Transverse colon (tissue), 4 donors: ENCODE measurements around the gene AZU1.

Experiments
- CTCF ChIP-seq, 5 experiments: fragments of 200-600 bp in 3 of 5; fragments of 450-650 bp in 2 of 5; sonication (generic) in 3 of 5; IDR thresholded peaks; 1 replicate in 2 of 5; 2 replicates in 3 of 5; pipeline ENCODE4 v1.5.1; 2016 to 2017; ENCODE audit warnings: antibody characterized with exemption in 5 of 5, inconsistent platforms in 3 of 5, mild to moderate bottlenecking in 2 of 5, moderate library complexity in 1 of 5
- EP300 ChIP-seq: sonication (generic); formaldehyde crosslinking; IDR thresholded peaks from one replicate; pipeline ENCODE4 v1.6.1; 2017; ENCODE audit warnings: antibody characterized with exemption, low read depth
- POLR2A ChIP-seq: fragments of 450-650 bp; IDR thresholded peaks from one replicate; pipeline ENCODE4 v1.6.1; 2016; ENCODE audit warnings: antibody characterized with exemption, mild to moderate bottlenecking, moderate library complexity
- POLR2AphosphoS5 ChIP-seq, 3 donors: sonication (generic); formaldehyde crosslinking; IDR thresholded peaks; one replicate each; pipeline ENCODE4 v1.6.1; 2016; ENCODE audit warnings: antibody characterized with exemption in 3 of 3

- TF ChIP-seq CTCF (IDR thresholded peaks at IDR 0.05) (no peak), POLR2AphosphoS5 (IDR thresholded peaks at IDR 0.05) (no peak), POLR2A (no peak), EP300 (no peak)
These were observed 35.6 kb downstream of the AZU1 start for GRCh38 chr19:863315-863620.
